NCI-H69 (cell line): ENCODE results near the gene DQX1.
A peak's percentile ranks its signal among the peaks of the same experiment; 100 is the strongest.
"Not testable (repeated sequence)": the region's sequence is repeated elsewhere in the genome, so short reads cannot be mapped to it uniquely, and the experiment has no call there.

Experiments used
- DNase-seq: peaks from one replicate; lab custom pipeline; 2025; lab: John Stamatoyannopoulos, UW

The DQX1 gene, protein sequence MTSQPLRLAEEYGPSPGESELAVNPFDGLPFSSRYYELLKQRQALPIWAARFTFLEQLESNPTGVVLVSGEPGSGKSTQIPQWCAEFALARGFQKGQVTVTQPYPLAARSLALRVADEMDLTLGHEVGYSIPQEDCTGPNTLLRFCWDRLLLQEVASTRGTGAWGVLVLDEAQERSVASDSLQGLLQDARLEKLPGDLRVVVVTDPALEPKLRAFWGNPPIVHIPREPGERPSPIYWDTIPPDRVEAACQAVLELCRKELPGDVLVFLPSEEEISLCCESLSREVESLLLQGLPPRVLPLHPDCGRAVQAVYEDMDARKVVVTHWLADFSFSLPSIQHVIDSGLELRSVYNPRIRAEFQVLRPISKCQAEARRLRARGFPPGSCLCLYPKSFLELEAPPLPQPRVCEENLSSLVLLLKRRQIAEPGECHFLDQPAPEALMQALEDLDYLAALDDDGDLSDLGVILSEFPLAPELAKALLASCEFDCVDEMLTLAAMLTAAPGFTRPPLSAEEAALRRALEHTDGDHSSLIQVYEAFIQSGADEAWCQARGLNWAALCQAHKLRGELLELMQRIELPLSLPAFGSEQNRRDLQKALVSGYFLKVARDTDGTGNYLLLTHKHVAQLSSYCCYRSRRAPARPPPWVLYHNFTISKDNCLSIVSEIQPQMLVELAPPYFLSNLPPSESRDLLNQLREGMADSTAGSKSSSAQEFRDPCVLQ

DNA sequence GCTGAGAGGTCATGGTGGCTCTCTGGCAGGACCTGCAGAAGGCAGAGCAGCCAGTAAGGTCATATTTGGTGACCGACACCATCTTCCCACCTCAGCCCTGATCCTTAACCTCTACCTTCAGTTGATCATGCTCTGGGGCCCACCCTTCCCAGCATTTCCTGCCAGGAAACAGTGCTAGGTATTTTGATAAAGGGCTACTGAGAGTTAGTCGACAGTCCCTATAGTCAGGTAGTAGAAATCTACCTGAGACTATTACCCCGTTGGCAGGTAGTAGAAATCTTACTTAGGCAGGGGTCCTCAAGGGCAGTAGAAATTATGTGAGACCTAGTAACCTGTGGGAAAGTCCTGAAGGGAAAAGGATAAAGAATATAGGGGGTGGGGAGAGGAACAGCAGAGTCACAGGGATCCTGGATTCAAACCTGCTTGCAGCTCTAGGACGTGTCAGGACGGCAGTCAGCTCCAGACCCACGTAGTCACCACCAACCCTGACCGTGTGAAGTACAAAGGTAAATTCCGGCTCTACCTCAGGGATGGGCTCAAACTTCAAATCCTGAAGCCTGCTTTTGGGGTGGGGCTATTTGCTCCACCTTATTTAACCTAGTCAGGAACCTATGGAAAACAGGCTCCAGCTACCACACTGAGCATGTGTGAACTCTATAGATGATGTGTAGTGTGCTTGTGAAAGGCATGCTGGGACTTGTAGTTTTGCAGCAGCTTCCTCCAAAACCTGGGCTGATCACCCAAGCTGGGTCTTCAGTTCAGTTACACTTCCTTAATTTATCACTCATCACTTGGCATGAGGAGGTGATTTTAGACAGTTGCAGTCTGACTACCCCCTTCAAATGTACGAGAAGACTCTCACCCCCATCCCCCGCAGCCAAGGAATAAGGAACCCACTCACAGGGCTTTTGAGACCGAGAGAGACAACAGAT lies at the start of gene DQX1:
TSS of gene DQX1 (minus strand) at position 515 of the 932 bp plus-strand sequence. CDS start at position 13, 502 bp downstream.
- DNase-seq = peak; percentile 7

DNA sequence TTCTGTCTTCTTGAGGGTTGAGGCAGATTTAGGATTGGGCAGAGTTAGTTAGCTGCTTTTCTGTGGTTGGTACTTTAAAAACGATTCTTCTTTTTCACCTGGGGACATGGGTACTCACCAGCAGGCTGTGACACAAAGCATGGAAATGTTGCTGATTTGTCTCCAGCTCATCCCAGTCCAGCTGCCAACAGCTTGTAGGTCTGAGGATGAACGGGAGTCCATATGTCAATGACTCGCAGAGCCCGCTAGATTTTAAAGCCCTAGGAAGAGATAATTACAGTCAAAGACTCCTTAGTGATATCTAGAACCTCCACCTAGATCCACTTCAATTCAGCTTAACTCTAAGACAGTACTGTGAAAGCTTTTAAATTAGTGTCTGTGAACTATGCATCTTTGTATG lies 49.3 kb upstream of the DQX1 start:
- no peak for DNase-seq

DNA sequence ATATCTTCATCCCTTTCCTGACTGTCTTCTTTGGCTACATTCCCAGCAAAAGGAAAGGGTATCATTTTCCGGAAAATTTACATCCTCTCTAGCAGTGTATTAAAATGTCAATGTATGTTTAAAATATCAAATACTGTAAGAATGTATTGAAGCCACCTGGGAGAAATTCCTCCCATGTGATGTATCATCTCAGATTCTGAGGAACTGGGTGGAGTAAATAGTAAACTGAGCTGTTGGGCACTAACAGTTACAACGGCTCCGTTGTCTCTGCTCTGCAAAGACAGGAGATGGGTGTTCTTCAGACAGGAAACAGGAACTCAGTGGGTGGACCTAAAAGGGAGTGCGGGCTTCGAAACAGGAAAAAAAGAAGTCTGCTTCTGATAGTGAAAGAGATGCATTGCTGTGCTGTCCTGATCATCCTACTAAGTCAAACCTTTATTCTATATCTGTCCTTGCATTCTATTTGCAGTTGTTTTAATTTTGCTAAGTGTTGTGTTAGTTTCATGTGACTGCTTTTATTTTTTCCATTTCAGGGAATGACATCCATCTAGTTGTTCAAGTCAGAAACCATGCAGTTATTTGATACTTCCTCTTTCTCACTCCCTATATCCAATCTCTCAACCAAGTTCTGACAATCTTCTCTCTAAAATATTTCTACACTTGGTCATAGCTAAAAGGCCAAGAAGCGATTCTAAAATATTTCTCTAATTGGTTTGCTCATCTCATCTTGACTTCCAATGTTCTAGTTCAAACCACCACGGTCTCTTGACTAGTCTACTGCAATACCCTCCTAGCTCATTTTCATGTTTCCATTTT lies 47.9 kb upstream of the DQX1 start:
- DNase-seq = peak; percentile 13

DNA sequence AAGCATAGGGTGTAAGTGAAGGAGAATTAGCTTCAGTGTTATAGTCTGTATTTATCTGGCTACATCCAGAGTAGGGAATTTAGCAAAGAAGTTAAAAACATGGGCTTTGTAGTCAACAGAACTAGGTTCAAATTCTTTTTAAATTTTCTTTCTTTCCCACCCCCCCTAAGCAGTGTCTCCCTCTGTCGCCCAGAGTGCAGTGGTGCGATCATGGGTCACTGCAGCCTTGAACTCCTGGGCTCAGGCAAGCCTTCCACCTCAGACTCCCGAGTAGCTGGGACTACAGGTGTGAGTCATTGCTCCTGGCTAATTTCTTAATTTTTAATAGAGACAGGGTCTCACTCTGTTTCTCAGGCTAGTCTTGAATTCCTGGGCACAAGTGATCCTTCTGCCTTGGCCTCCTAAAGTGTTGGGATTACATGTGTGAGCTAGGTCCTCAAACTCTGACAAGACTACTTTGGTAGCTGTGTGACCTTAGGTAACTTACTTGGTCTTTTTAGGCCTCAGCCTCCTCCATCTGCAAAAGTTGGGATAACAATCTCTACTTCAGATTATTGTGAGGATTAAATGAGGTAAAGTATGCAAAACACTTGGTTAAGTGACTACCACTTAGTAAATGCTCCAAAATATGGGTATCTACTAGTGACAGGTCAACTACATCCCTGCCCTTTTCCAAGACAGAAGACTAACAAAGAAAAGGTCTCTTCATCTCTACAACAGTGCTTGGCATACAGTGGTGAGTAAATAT lies 46.3 kb upstream of the DQX1 start:
- no peak for DNase-seq

DNA sequence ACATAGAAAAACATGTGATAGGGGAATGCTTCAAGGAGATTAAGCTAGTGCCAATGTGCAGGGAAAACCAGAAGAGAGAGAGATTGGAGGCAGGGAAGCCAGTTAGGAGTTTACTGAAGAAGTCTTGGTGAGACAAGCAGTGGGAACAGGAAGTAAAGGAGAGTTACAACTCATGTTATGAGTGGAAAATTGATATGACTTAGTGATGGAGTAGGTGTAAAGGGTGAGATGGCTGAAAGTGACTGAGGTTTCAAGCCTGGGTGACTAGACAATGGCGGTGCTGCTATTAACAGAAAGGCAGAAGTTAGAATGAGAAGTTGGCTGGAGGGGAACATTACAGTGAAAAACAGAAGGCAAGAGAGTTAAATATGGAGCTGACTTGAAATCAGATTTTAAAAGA lies 45.0 kb upstream of the DQX1 start:
- DNase-seq = no peak

DNA sequence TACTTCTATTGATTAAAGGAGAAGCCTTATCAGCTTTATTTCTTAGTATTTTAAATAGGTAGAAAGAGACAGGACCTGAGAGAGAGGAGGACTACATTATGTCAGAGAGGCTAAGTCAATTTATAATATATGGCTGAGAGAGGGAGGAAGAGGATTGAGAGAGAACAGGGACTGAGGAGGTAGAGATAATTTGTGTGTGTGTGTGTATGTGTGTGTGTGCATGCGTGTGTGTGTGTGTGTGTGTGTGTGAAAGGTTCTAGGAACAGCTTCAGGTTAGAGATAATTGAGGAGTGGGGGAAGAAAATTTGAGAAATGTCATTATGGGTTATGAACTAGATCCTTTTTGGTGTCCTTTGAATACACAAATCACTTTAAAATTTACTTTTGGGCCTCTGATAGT lies 43.7 kb upstream of the DQX1 start:
- no peak for DNase-seq

DNA sequence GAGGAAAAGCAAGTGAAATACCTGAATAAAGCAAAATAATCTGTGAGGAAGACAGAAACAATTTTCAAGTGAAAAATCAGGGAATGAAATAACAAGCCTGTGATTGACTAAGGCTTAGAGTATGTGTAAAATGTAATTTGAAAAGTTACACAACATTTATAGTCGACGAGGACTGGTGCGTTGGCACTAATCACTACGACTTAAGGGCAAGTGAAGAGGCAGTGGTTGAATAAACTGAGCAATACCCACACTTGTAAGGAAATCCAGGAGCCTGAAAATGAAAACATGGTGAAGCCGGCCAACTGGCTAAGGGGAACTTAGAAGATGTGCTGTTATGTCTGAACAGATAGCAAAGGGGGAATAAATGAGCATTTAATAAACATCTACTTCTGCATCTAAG lies 41.9 kb upstream of the DQX1 start:
- DNase-seq = no peak

DNA sequence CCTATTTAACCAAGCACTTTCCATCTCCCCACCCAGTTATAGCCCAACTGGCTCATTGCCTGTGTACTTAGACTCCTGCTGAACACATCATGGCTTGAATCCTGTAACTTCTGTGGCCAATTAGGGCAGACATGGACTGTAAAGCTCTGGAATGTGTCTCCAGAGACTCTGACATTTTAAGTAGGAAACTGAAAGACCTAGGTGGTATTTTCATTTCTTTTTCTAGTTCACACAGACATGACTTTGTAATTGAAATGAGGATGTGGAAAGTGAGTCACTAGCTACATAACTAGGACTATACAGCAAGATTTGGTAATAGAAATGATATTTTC lies 40.7 kb upstream of the DQX1 start:
- no peak for DNase-seq

DNA sequence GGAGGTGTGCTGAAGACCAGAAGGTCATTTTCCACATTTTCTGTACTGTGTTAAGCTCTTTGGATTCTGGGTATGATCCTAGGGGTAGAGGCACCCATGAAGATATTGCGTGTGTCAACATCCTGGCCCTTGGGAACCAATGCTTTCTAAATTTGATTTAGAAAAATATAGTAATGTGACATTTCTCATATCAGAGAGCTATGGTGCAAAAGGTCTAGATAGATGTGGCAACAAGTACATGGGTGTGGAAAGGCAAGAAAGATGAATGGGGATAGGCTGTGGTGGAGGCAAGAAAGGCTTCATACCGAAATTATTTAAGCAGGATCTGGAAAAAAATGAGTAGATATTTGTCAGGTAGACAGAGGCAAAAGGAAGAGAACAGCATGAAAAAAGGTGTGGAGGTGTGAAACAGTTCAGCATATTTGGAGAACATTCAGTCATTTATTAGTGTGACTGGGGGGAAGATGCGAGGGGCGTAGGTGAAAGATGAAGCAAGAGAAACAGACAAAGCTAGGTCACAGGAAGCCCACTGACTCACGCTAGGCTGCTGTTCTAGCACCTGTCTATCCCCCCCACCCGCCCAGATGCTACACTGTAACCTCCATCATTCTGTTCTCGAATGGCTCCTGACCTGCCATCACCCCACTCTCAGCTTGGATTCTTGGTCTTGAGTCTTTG lies 40.2 kb upstream of the DQX1 start:
- DNase-seq = no peak

DNA sequence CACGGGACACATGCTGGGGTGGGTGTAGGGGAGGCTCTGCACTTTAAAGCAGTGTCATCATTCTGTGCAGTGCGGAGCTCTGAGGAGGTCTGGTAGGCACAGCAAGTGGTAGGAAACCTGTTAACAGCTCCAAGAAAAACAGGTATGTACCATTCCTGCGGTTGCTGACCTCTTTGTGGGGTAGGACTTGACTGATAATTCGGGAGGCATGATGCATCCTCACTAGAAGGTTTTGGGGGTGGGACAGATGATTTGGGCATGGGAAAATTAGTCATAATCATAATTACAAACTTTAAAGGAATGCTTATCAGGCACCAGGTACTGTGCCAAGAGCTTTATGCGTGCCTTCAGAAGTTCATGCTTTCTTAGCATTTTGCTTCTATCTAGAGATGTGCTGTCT lies 38.2 kb upstream of the DQX1 start:
- no peak for DNase-seq

DNA sequence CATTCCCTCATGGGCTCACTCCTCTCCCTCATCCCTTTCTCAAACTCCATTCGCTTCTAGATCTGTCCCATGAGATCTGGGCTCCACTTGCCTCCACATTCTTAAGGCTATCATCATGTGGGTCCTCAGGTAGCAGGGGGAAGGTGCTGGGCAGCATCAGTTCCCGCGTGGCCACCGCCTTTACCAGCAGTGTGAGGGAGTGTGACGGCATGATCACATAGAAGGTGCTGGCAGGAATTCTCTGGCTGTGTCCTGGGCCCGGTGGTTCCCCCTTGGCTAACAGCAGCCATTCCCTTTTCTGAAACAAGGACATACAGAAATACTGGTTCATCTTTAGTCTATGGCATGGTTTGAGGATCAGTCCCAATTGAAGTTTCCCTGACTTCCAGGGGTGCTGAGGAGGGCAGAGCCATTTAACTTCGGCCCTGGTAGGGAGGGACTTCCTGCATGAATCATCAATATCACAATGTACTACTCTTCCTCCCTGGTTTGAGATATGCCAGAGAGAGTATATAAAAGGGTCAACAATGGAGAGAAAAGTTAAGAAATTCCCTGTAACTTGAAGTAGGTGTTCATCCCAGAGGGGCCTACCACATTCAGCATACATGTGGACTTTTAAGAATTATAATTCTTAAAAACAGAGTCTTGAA lies 36.2 kb upstream of the DQX1 start:
- DNase-seq = no peak

DNA sequence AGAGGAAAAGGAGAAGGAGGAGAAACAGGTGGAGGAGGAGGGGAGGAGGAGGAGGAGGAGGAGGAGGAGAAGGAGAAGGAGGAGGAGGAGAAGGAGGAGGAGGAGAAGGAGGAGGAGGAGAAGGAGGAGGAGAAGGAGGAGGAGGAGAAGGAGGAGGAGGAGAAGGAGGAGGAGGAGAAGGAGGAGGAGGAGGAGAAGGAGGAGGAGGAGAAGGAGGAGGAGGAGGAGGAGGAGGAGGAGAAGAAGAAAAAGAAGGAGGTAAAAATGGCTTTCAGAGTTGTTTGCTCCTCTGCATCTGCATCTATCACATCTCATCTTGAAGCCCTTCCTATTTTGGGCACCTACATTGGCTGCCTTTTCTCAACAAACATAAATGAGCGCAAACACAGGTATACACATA lies 35.0 kb upstream of the DQX1 start:
- not testable (repeated sequence) for DNase-seq

DNA sequence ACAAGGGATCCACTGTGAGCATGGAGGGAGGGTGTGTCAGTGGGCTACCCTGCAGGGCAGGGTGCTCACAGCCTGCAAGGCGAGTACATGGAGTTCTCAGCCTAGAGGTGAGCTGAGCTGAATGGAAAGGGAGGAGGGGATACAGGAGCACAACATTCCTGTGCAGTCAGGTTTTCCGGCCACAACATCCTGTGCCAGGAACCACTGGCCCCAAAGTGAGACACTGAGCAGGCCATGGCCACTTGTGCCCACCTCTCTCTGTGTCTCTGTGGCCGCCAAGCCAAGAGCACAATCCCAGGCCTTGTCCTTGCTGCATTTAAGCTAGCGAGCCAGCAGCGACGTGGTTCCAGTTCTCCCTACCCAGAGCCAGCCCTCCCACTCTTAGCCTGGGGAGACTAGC lies 34.6 kb upstream of the DQX1 start:
- no peak for DNase-seq

DNA sequence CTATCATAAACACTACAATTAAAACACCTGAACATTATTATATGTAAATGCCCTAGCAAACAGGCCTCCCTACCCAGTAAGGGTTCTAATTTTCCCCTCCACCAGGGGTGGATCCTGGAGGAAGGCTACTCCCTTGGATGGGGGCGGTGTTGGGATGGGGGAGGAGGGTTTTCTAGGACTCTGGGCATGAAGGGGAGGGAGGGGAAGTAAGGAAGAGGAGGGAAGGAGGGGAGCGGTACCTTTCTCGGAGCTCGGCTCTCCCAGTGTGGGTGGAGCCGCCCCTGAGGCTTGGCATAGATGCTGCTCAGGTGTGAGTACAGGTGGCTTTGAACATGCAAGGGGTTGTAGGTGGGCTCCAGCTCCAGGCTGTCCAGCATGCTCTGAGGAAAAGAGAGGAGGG lies 33.9 kb upstream of the DQX1 start:
- DNase-seq = peak; percentile 87

DNA sequence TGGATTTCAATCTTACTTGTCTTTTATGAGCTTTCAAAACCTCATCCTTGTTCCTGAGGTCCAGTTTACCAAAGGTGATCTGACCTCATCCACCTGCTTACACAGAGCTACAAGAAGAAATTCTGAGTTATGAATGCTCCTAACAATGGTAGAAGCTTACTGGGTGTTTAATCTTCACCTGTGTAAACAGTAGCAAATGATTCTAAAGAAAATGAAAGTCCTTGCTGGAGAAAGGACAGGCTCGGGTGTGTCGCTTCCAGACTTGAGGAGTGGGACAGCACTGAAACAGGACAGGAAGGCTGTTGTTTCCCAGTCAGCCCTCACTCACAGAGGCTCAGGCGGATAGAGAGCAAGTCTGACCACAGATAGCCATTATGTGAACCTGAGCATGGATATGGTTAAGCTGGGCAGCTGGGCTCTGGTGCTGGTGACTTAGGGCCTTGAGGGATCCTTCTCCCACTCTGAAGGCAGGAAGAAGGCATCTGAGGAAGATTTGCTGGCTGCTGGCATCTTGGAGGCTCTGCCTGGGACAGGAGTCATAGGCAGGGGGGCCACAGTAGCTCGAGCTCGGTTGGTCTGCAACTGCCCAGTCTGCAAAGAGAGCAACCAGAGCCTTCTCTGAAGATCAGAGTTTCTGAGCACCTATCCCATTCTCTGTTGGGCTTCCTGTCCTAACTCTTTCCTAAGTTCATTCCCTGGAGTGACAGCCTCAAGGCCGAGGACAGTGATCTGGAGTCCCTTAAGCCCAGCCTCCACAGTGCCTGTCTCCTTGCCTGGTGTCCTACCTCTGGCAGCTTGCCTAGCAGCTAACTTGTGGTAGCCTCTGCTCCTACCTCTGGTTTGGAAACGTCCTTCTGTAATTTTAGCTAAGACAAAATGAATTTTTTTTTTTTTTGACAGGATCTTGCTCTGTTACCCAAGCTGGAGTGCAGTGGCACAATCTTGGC lies 32.5 kb upstream of the DQX1 start:
- DNase-seq = peak; percentile 6

DNA sequence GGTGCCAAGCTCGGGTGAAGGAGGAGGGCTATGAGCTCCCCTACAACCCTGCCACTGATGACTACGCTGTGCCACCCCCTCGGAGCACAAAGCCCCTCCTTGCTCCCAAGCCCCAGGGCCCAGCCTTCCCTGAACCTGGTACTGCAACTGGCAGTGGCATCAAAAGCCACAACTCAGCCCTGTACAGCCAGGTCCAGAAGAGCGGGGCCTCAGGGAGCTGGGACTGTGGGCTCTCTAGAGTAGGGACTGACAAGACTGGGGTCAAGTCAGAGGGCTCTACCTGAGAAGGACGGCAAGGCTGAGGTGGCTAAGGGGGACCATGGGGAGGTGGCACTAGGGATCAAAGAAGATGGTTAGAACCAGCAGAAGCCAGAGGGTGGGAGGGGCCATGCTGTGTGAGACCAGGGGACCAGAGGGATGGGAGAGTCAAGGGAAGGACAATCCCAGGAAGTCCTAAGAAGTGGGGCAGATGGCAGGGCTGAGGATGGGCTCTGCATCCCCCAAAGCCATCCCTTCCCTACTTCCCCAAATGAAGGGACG lies 30.9 kb upstream of the DQX1 start:
- DNase-seq = no peak

DNA sequence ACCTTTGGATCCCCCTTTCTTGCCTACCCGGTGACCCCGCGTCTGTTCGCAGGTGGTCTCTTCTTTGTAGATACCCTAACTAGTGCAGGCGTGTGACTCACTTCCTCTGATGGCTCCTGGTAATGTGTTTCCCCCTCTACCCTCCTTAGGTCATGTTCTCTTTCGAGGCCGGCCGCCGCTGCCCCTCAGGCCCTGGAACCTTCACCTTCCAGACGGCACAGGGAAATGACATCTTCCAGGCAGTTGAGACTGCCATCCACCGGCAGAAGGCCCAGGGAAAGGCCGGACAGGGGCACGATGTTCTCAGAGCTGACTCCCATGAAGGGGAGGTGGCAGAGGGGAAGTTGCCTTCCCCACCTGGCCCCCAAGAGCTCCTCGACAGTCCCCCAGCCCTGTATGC lies 30.1 kb upstream of the DQX1 start:
- DNase-seq = no peak

DNA sequence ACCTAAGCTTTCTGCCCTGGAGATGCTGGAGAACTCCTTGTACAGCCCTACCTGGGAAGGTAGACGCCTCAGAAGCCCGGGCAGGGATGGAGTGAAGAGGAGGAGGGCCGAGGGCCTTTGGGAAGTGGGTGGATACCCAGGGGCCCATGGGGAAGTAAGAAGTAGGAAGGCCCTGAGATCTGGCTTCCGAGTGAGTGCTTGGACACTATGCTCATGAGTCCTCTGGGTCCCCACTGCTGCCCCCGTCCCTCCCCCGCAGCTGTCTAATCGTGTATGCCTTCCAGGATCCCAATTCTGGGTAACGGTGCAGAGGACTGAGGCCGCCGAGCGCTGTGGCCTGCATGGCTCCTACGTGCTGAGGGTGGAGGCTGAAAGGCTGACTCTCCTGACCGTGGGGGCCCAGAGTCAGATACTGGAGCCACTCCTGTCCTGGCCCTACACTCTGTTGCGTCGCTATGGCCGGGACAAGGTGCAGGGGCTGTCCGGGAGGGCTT lies 29.6 kb upstream of the DQX1 start:
- DNase-seq = no peak
